GM12891 (cell line): ENCODE data around the gene TULP1.
A peak's percentile ranks its signal among the peaks of the same experiment; 100 is the strongest.

Source experiments
- POLR2A ChIP-seq: IDR thresholded peaks from 2 replicates; pipeline ENCODE4 v1.6.1; 2011; ENCODE audit warnings: low read depth, low read length, control low read depth
- POLR2AphosphoS5 ChIP-seq: IDR thresholded peaks from 2 replicates; pipeline ENCODE4 v1.6.1; 2011; ENCODE audit warnings: low read depth, low read length, control low read depth
- TAF1 ChIP-seq: IDR thresholded peaks from 2 replicates; pipeline ENCODE4 v1.6.1; 2011; ENCODE audit warnings: low read depth, low read length, control low read depth

GRCh38 chr6:35471836-35472345, 40.8 kb downstream of the TULP1 start:
- TF ChIP-seq POLR2AphosphoS5 (no peak; the same call in 1 of the 2 replicates), POLR2A (peak; percentile 28), TAF1 (no peak)
